Measurements from ENCODE around the gene CMYA5.

DNA sequence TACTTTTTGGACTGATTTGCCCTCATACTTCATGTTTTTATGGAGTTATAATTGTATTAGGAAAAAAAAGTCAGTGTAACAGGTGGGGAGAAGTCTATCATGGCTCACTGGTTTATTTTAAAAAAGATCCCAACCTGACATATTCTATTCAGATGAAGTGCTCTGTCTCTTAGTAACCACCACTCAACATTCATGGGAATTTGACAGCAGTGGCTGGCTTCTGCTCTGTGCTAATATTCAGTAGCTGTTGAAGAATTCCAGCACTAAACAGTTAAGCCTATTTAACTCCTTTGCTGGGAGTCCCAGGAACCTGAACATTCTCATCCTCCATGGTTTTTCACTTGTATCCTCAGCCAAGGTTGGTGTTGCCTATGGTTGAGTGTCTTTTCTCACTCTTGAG, 23.1 kb downstream of the CMYA5 start:
- TF ChIP-seq, protein P1, sequence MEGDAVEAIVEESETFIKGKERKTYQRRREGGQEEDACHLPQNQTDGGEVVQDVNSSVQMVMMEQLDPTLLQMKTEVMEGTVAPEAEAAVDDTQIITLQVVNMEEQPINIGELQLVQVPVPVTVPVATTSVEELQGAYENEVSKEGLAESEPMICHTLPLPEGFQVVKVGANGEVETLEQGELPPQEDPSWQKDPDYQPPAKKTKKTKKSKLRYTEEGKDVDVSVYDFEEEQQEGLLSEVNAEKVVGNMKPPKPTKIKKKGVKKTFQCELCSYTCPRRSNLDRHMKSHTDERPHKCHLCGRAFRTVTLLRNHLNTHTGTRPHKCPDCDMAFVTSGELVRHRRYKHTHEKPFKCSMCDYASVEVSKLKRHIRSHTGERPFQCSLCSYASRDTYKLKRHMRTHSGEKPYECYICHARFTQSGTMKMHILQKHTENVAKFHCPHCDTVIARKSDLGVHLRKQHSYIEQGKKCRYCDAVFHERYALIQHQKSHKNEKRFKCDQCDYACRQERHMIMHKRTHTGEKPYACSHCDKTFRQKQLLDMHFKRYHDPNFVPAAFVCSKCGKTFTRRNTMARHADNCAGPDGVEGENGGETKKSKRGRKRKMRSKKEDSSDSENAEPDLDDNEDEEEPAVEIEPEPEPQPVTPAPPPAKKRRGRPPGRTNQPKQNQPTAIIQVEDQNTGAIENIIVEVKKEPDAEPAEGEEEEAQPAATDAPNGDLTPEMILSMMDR (IDR thresholded peaks at IDR 0.05): no peak
- no peak for TF ChIP-seq POLR2A (IDR thresholded peaks at IDR 0.05)
